Pancreas (tissue), 10 donors: Measurements from ENCODE around the gene SRSF9. TPM values are rescaled to one million over a fixed set of nuclear protein-coding genes. Genes with fewer than 3 reads are reported as not detected.

ENCODE experiments used
- ATAC-seq, 4 donors: fragments of 200-7000 bp; cut with Tn5 transposase; one replicate each; pipeline versions ENCODE4 v1.8.0 to v1.9.1; 2020; ENCODE audit warnings: mild to moderate bottlenecking in 4 of 4, moderate library complexity in 4 of 4
- DNase-seq, 6 donors: peaks; one replicate each; pipeline ENCODE4 v3.0.0-alpha.2; 2020
- FAIRE-seq: peaks from 2 replicates; lab custom pipeline; 2012; peaks lifted over from hg19 to GRCh38; lab: Jason Lieb, UNC
- H3K27ac ChIP-seq, 4 donors: fragments of 200-600 bp; sonication (generic); 1 replicate in 3 of 4; 2 replicates in 1 of 4; pipeline versions ENCODE4 v1.5.0 to v1.8.0; 2020
- H3K27me3 ChIP-seq, 4 donors: fragments of 200-600 bp; one replicate each; pipeline ENCODE4 v1.8.0; 2021
- H3K36me3 ChIP-seq, 3 donors: fragments of 200-600 bp; sonication (generic) in 1 of 3; one replicate each; pipeline versions ENCODE4 v1.5.0 to v1.8.0; 2020 to 2021
- H3K4me1 ChIP-seq, 3 donors: fragments of 200-600 bp; one replicate each; pipeline ENCODE4 v1.8.0; 2021
- H3K4me3 ChIP-seq, 4 donors: fragments of 200-600 bp; sonication (generic) in 2 of 4; one replicate each; pipeline versions ENCODE4 v1.5.0 to v1.8.0; 2020 to 2021
- H3K9me3 ChIP-seq, 4 donors: fragments of 200-600 bp; one replicate each; pipeline ENCODE4 v1.8.0; 2021
- CTCF ChIP-seq, 4 donors: fragments of 200-600 bp; sonication (generic) in 3 of 4; IDR thresholded peaks; one replicate each; pipeline versions ENCODE4 v1.5.0 to v1.8.0; 2021; ENCODE audit warnings: antibody characterized with exemption in 4 of 4
- WGBS, 2 donors: extraction: QIAGEN DNeasy Blood & Tissue Kit; methylation state at CpG; one replicate each; pipeline ENCODE4 v1.1.7; 2013; 5-methylcytosine and 5-hydroxymethylcytosine counted together
- intact Hi-C, 3 donors: fragments of 100-400 bp; cut with DNase I; formaldehyde crosslinking; loops; one replicate each; pipeline versions ENCODE4 v1.11.1 to v1.14.2; 2022
- polyA plus RNA-seq, 2 donors: library from polyadenylated mRNA; stranded (reverse); fragments of 200-250 nt; gene quantifications; one replicate each; pipeline ENCODE4 v1.2.3, GENCODE V29; 2013
- total RNA-seq, 6 donors: library from RNA; stranded (reverse); fragmentation: NEBNext Ultra II Directional in 4 of 6; extraction: Animal tissue kit (Norgen Biotek cat#: 25700) in 4 of 6; gene quantifications; one replicate each; pipeline versions ENCODE4 v1.2.1 to v1.2.4, GENCODE V29; 2021 to 2023
- donor health status: healthy with polysubstance abuse.
- donor health status: DM: no; HTN: no; CAD: no; lungs with moderate emphysema.
- donor health status: DM: no; HTN: no; CAD: no.
- donor health status: control.
- donor health status: control.
- donor health status: Bipolar disorder and iron deficiency.
- donor health status: DM: yes; HTN: yes; CAD: no.
- donor health status: DM: no; HTN: no; CAD: no.
- donor health status: DM: no; HTN: no; CAD: no.
- donor health status: DM: yes; HTN: yes; CAD: no.

The SRSF9 gene
- total and polyA plus RNA-seq, 8 donors: 50.9 to 103 (median 79.5) TPM

GRCh38 chr12:120474616-120474960 is 5.0 kb upstream of the SRSF9 start:
- DNase-seq (peak in 1 of 6 donors; percentile 47), FAIRE-seq (no peak)

GRCh38 chr12:120473807-120474615 is 4.5 kb upstream of the SRSF9 start:
- Histone ChIP-seq H3K27ac (peak overlapping the region in 2 of 4 donors; percentile 17 to 50), H3K4me3 (no peak overlapping the region), H3K36me3 (no peaks in the 10 kb centered on the region), H3K27me3 (no peaks in the 10 kb centered on the region), H3K9me3 (no peaks in the 10 kb centered on the region), H3K4me1 (peaks cover 0 to 4% (median 0%) of the 10 kb centered on the region in 3 donors)
- WGBS, 2 donors: 60 to 61% methylated on average over 6 of the region's 6 CpGs
- ATAC-seq: no peak
- no peak for FAIRE-seq
- intact Hi-C loops: no loop called here
- DNase-seq: no peak
- TF ChIP-seq CTCF (IDR thresholded peaks at IDR 0.05): no peak

More at GRCh38 chr12:120474616-120474960, 5.0 kb upstream of the SRSF9 start:
- no peak for TF ChIP-seq CTCF (IDR thresholded peaks at IDR 0.05)
- Histone ChIP-seq H3K27me3 (no peaks in the 10 kb centered on the region), H3K27ac (peak overlapping the region in 2 of 4 donors; percentile 17 to 50), H3K4me3 (no peak overlapping the region), H3K36me3 (no peaks in the 10 kb centered on the region), H3K4me1 (peaks cover 0 to 4% (median 0%) of the 10 kb centered on the region in 3 donors), H3K9me3 (no peaks in the 10 kb centered on the region)
- WGBS, 2 donors: 20 to 39% methylated on average over 2 of the region's 2 CpGs
- intact Hi-C loops: no loop called here
- peak; percentile 28 to 74 (median 48) for ATAC-seq

GRCh38 chr12:120472521-120472920 is 3.0 kb upstream of the SRSF9 start:
- H3K27me3 ChIP-seq: no peaks in the 10 kb centered on the region
- no peak for FAIRE-seq
- intact Hi-C loops: no loop called here

GRCh38 chr12:120470150-120470784 is 719 bp upstream of the SRSF9 start:
- no peak for DNase-seq
- Histone ChIP-seq H3K4me1 (peaks cover 18 to 22% (median 20%) of the 10 kb centered on the region in 3 donors), H3K9me3 (no peaks in the 10 kb centered on the region), H3K36me3 (peaks cover 0 to 3% (median 0%) of the 10 kb centered on the region in 3 donors), H3K4me3 (peak overlapping the region; percentile 43 to 94 (median 94)), H3K27ac (peak overlapping the region in 3 of 4 donors; percentile 80 to 89 (median 89)), H3K27me3 (no peaks in the 10 kb centered on the region)
- intact Hi-C loops: no loop called here
- 60 to 66% methylated on average over 26 of the region's 26 CpGs for WGBS, 2 donors
- peak; percentile 10 to 24 (median 18) for ATAC-seq
- no peak for TF ChIP-seq CTCF (IDR thresholded peaks at IDR 0.05)
- no peak for FAIRE-seq

More at GRCh38 chr12:120472521-120472920, 3.0 kb upstream of the SRSF9 start:
- ATAC-seq (no peak), DNase-seq (no peak)
- no peak for TF ChIP-seq CTCF (IDR thresholded peaks at IDR 0.05)
- Histone ChIP-seq H3K36me3 (no peaks in the 10 kb centered on the region), H3K4me1 (peaks cover under 1 to 5% (median 3%) of the 10 kb centered on the region in 3 donors), H3K4me3 (no peak overlapping the region), H3K27ac (no peak overlapping the region), H3K9me3 (no peaks in the 10 kb centered on the region)
